Right ventricle myocardium superior (tissue), 1 donor: ENCODE results near the gene TMPRSS13. TPM values are rescaled to one million over a fixed set of nuclear protein-coding genes. Genes with fewer than 3 reads are reported as not detected.
A peak's percentile ranks its signal among the peaks of the same experiment; 100 is the strongest.

Experiments used
- ATAC-seq: fragments of 200-7000 bp; cut with Tn5 transposase; one replicate; pipeline ENCODE4 v1.9.1; 2020; ENCODE audit warnings: mild to moderate bottlenecking; ENCODE audit not compliant: poor library complexity
- DNase-seq: peaks from one replicate; pipeline ENCODE4 v3.0.0-alpha.2; 2020
- intact Hi-C: fragments of 100-400 bp; cut with DNase I; formaldehyde crosslinking; loops from one replicate; pipeline ENCODE4 v1.11.2; 2022
- total RNA-seq: library from RNA; stranded (reverse); fragmentation: NEBNext Ultra II Directional; extraction: Animal tissue kit (Norgen Biotek cat#: 25700); gene quantifications from one replicate; pipeline ENCODE4 v1.2.1, GENCODE V29; 2021
- donor health status: DM: no; HTN: yes; CAD: no; lungs with severe emphysema.

TMPRSS13 gene
- total RNA-seq, 1 donor from 2014 or later = not detected

DNA sequence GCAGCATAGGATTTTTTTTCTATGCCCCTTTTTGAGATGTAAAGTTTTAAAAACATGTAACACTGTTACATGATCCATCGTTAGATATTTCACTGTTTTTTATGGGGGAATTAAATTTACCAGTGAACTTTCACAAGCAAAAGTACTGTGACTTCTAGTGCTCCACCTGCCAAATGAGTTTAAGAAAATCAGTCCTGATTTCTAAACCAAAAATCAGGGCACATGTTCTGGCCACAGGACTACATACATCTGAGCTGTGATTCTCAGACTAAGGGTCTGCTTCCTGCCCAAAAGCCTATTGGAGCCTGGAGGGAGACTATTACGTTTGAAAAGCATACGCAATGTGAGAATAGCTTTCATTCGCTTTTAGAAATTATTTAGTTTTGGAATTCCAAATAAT lies 22.5 kb downstream of the TMPRSS13 start:
- intact Hi-C loops = loop anchor here (5.0 kb wide), 1 partner anchor 64 kb away; no protein-coding TSS in a partner anchor
- no peak for ATAC-seq

DNA sequence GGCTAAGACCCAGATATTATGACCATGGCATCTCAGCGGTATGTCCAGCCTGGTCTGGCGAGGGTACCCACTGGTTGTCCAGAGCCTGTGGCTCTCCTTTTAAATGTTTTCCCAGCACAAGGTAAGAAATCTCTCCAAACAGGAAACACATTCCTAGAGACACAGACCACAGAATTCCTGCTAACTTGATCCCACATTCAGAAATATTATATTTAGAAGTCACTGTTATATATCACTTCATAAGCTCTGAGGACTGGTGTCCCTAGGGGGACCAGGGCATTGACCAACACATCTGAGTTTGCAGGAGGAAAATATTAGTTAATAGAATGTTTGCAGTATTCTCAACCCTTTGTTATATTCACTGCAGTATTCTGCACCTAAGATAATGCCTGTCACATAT lies 23.1 kb downstream of the TMPRSS13 start:
- no peak for DNase-seq
- ATAC-seq = no peak
- intact Hi-C loops = loop anchor here (5.0 kb wide), 1 partner anchor 64 kb away; no protein-coding TSS in a partner anchor

More for the DNA sequence above, 22.5 kb downstream of the TMPRSS13 start:
- no peak for DNase-seq

DNA sequence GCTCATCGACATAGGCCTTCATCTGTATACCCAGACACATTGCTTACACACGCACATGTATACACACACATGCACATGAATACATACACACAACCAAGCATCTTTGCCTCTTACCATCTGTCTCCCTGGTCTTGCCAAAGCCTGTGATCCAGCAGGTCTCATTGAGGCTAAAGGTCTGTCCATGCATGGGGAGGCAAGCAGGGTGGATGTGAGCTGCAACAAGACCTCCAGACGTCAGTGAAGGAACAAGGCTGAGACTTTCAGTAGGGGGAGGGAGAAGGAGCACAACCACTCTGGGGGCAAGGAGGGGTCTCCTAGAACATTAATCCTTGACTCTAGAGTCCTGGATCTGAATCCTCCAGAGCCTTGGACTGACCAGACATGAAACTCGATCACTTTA lies 23.7 kb downstream of the TMPRSS13 start:
- no peak for ATAC-seq
- intact Hi-C loops = loop anchor here (5.0 kb wide), 1 partner anchor 63 kb away; no protein-coding TSS in a partner anchor

DNA sequence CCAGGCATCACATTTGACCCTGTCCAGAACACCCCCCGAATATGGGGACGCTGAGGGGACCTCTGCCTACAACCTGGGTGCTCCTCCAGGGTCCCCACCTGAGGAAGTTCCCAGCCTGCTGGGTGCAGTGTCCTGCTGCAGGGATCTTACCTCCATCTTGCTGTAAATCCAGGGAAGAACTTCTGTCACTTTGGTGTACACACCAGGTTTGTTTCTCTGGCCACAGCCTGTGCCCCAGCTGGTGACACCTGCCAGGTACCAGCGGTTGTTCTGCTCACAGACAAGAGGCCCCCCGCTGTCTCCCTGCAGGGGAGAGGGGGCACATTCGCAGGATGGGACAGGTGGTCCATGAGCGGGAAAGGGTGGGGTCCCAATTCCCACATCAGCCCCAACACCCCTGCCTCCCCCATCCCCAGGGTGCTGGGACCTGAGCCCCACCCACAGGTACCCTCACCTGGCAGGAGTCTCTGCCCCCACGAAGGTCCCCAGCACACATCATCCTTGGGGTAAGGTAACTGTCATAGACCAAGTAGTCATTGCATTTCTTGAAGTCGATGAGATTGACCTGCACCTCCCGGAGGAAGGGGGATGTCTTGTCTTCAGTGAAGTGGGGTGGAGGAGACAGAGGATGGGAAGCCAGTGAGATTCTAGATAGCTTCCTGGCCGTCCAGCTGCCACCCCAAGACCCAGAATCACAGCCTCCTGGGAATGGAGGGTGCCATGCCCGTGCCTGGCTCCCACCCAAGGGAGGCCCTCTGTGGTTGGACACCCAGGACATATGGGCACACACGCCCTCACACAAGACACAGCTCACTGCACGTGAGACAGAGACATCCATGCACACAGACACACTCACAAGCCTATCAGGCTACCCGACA lies 25.5 kb downstream of the TMPRSS13 start:
- intact Hi-C loops = no loop called here
- no peak for DNase-seq

More for the DNA sequence above, 23.7 kb downstream of the TMPRSS13 start:
- DNase-seq = no peak

DNA sequence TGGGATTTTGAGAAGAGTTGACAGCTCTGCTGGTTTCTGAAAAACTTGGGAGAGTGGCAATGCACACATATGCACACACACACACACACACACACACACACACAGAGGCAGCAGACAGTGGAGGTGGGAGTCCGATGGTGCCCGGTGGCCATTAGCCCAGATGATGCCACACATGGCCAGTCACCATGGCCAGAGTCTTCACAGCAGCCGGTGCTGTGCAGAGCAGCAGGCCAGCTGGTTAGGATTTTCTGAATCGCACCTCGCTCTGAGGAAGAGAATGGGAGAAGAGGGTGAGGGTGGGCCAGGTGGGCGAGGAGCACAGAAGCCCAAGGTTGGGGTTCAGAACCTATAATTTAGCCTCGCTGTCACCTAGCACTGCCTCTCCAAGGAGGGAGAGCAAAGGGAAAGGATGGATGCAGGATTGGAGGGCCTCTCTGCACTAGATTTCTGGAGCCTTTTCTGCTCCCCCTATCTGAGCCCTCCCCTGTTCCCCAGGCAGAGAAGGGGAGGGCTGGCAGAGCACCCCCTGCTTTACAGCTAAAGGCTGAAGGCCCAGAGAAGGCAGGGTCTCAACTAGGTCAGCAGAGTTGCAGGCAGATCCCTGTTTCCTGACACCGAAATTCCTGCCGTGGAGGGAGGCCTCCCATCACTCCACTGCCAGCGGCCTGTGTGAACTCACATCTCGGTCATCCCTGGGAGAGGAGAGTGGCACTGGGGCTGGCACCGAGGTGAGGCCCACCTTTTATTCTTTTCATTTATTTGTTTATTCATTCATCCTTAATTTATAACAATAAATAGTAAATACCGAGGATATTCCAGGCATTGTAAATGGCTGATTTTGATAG lies 27.0 kb downstream of the TMPRSS13 start:
- intact Hi-C loops = no loop called here
- ATAC-seq (no peak), DNase-seq (no peak)

More for the DNA sequence above, 25.5 kb downstream of the TMPRSS13 start:
- no peak for ATAC-seq

DNA sequence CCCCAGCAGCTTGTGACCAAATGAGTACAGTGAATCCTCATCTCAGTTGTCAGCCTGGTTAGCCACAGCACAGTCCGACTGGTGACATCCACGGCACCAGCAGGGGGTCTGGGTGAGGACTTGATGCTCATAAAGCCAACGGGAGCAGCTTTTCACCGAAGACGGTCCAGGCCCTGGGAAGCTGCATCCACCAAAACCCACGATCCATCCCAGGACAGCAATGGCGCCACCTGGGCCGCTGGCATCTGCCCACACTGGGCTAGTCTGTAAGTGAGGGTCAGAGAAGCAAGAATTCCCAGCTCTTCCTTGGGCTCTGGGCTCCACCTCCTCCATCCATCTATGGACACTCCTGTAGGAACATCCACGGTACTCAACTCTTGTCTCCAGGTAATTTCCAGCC lies 27.6 kb downstream of the TMPRSS13 start:
- DNase-seq (no peak), ATAC-seq (no peak)
- intact Hi-C loops = no loop called here

DNA sequence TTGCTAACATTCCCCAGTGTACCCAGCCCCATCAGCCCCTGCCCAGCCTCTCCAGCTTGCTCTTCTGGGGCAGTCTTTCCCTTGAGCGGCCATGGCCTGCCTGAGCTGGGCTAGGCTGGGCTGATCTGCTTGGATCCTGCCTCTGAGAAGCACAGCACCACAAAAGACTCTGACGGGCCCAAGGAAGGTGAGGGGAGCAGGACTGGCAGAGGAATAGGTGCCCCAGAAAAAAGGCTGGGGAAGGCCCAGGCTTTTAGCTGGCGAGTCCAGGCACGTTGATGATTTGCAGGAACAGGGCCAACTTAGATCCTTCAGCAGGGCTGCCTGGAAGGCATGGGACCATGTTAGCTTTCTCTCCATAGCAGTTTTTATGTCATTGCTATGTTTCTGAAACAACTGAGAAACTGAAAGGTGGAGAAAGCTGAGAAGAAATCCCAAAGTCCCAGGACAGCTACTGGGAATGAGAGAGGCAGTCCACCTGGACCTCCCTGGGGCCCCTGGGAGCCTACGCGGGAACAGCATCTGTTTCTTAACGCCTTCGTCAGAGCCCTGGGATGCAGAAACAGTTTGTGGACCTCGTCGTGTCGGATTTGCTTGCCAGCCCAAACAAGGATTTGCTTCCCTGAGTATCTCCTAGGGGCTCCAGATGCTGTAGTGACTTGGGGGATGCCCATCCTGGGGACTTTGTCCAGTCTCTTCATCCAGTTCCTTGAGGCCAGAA lies 28.3 kb downstream of the TMPRSS13 start:
- ATAC-seq = no peak
- intact Hi-C loops = no loop called here

DNA sequence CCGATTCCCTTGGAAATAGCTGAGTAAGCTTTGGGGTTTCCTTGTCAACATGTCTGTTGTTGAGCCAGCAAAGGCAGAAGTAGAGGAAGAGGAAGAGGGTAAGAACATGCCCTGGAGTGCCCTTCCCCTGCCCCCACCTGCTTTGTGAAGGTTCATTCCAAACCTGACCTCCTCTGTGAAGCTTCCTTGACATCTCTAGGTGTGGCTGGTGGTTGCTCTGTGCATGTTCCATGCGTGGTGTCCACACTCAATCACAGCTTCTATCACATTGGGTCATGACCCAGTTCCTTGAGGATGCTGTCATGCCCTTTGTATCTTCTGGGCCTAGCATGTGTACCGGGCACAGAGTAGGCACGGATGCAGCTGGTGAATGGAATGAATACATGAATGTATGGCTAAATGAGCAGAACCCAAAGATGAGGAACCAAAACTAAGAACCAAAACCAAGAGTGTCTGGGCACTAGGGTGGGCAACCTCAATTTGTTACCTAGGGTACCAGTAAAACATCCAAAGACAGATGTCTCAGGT lies 29.0 kb downstream of the TMPRSS13 start:
- intact Hi-C loops = no loop called here
- DNase-seq (no peak), ATAC-seq (peak; percentile 65)

More for the DNA sequence above, 28.3 kb downstream of the TMPRSS13 start:
- no peak for DNase-seq

DNA sequence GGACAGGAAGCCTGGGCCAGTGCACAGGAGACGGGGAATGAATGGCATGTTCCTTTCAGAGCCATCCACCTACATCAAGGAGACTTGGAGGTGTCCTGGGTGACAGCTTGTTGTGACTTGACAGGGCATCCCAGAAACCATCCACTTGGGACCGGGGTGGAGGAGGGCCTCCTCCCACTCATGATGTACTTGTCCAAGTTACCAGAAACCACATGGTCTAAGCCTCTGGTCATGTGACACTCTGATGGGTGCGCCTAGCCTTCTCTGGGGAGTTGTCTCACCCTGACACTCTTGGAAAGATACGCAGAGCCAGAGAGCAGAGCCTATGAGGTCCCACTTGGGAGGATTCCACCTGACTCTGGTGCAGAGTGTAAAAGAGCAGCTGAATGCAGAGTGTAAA lies 31.1 kb downstream of the TMPRSS13 start:
- intact Hi-C loops = no loop called here
- ATAC-seq (no peak), DNase-seq (no peak)

DNA sequence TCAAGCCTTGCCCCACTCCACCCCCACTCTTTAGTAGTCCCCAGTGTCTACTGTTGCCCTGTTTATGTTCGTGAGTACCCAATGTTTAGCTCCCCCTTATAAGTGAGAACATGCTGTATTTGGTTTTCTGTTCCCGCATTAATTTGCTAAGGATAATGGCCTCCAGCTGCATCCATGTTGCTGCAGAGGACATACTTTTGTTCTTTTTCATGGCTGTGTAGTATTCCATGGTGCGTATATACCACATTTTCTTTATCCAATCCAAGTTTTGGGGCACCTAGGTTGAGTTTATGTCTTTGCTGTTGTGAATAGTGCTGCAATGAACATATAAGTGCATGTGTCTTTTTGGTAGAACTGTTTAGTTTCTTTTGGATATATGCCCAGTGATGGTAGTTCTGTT lies 36.6 kb downstream of the TMPRSS13 start:
- ATAC-seq (no peak), DNase-seq (no peak)
- intact Hi-C loops = no loop called here

DNA sequence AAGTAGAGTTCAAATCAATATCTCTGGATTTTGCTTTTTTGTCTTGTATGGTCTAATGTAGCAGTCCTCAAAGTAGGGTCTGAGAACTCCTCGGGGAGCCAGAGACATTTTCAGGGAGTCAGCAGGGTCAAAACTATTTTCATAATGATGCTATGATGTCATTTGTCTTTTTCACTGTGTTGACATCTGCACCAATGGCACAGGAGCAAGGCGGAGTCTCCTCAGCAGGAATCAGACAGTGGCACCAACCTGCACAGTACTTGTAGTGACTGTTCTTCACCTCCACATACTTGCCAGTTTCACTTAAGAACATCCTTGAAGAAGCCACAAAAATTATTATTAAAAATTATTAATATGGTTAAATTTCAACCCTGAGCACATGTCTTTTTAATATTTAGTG lies 37.8 kb downstream of the TMPRSS13 start:
- DNase-seq (no peak), ATAC-seq (no peak)
- intact Hi-C loops = no loop called here

DNA sequence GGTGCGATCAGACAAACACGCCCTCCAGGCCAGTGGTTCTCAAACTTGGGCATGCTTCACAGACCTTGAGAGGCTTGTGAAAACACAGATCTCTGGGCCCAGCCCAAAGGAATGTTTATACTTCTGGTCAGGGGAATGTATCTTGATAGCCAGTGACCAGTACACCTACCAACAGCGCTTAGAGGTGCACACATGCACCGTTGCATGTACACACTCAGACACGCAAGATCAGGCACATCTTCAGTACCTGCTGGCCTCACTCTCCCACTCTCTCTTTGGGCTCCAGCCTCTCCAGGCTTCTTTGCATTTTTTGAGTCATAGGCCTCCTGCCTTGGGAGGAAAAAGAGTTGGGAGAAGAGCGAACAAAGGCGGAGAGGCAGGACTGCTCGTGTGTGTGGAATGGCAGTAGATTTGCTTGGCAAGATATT lies 41.0 kb downstream of the TMPRSS13 start:
- ATAC-seq = no peak
- DNase-seq = no peak
- intact Hi-C loops = no loop called here

DNA sequence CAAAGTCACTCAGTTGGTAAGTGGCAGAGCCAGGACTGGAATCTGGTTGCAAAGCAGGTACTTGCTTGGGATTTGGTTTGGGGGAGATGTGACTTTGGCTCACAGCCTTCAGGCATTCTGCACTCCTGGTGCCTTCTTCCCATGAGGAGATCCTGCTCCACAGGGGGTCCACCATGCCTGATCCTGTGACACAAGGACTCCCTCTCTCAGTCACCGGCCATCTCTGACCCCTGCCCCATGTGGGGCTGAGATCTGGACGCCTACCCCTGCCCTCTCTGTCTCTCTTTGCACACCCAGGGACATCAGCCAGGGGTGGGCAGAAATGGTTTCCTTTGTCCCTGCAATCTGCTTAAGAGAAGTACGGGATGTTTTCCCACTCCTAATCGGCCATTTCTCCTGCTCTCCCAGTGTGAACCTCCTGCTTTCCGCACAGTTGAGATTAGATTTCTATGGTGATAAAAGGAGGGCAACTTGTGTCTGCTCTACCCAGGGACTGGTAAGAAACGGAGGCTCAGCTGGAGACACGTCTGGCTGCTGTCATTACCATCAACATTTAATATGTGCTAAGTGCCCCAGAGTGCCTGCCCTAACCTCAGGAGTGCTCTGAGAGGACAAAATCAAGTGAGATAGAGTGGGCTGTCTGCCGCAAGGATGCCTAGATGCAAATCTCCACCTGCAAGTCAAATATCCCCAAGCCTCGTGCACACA lies 41.6 kb downstream of the TMPRSS13 start:
- intact Hi-C loops = no loop called here
- ATAC-seq (no peak), DNase-seq (no peak)

DNA sequence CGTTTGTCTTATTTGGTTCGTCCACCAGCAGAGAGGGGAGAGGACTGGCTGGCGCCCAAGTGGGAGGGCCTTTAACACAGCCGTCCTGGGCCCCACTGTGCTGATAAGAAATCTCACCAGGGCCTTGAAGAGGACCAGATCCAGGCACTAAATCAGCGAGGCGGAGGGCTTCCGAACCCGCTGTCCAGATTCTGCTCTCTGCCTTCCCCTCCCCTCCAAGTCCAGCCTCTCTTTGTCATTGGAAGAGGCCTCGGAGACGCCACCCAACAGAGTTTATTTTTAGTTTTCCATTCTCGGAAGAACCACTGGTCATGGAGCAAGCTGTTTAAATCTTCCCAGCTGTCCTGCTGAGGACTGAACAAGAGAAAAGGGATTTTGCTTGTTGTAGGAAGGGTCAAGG lies 43.4 kb downstream of the TMPRSS13 start:
- DNase-seq = peak; percentile 89
- peak; percentile 90 for ATAC-seq
- intact Hi-C loops = no loop called here

DNA sequence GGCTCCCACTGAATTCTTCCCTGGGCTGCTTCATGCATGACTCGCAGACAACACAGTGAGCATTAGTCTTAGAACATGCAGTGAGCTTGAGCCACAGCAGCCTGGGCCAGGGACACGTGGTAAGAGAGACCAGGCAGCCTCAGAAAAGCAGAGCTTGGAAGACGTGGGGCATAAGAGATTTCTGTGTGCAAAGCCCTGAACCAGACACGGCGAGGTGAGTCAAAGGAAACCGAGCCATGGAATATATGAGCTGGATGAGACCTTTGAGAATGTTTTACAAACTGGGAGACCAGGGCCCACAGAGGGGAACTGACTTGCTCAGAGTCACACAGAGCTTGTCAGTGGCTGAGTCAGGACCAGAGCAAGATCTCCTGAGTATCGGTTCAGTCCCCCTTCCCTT lies 44.2 kb downstream of the TMPRSS13 start:
- peak; percentile 30 for ATAC-seq
- no peak for DNase-seq
- intact Hi-C loops = no loop called here

DNA sequence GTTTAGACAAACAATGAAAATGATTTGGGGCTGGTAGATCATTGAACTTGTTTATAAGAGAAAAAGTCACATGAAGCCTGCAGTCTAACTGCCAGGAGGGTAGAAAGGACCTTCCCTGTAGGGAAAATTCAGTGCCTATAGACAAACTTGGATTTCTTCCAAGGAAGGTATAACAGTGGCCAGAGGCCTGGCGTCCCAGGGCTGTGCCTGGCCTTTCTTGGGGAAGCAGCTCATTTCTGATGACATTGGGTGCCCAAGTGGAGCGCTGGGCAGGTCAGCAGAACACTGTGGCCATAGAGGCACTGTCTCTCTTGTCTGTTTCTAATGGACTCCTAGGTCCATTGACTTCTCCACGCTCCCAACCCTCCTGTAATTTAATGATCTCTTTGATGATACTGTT lies 46.1 kb downstream of the TMPRSS13 start:
- intact Hi-C loops = no loop called here
- ATAC-seq = no peak

DNA sequence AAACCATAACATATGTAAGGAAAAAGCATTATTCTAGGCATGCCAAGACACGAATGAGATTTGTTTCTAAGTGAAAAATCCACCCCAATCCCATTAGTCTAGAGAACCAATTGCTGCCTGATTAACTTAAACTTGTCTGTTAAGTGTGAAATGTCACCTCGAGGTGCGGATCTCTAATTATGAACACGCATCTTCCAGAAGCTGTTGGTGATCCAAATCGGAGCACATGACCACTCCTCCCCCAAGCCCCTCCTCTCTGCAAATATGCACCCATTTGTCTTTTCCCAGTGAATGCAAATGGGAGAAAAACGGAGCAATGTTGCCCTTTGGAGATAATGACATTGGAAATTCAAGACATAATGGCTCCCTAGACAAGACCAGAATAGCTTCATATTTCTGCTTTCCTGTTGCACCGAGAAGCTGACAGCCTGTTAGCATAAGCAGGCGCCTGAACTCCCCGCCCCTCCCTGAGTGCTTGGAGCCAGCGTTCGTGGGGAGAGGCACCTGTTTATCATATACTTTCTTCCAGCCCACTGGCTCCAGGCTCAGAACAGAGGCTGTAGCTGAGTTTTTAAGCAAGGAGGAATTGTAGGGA lies 46.8 kb downstream of the TMPRSS13 start:
- intact Hi-C loops = no loop called here
- DNase-seq = no peak
- ATAC-seq = no peak

More for the DNA sequence above, 46.1 kb downstream of the TMPRSS13 start:
- DNase-seq = no peak

DNA sequence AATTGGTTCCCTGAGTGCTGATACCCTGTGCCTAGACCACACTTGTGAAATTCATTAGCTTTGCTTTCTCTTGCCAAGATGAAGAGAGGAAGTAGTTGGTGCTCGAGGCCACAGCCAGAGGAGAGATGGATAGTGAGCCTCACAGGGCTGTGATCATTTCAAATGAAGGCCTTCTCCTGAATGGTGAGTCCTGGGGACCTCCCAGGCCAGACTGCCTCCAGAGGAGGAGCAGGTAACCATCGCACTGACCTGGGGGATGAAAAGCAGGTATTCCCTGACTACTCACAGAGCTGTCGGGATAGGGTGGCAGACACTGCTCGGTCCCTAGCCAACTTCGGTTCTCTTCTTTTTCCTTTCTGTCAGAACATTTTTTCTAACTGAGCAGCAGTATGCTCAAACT lies 48.0 kb downstream of the TMPRSS13 start:
- no peak for ATAC-seq
- DNase-seq = no peak
- intact Hi-C loops = no loop called here
